LNCaP clone FGC (cell line): ENCODE measurements around the gene LDLRAD4.

Source experiments
- DNase-seq: peaks from one replicate; pipeline ENCODE4 v3.0.0-alpha.2; 2011; ENCODE audit warnings: low read depth
- H3K4me3 ChIP-seq: 2 replicates; pipeline ENCODE4 v1.5.1; 2011; ENCODE audit warnings: mild to moderate bottlenecking, low read depth, low read length, control low read depth
- TF ChIP-seq, protein P1 (sequence below): IDR thresholded peaks from 2 replicates; pipeline ENCODE4 v1.5.1; 2012; ENCODE audit warnings: mild to moderate bottlenecking; ENCODE audit not compliant: control insufficient read depth, insufficient read depth; ENCODE audit errors: extremely low read depth

Gene LDLRAD4

DNA sequence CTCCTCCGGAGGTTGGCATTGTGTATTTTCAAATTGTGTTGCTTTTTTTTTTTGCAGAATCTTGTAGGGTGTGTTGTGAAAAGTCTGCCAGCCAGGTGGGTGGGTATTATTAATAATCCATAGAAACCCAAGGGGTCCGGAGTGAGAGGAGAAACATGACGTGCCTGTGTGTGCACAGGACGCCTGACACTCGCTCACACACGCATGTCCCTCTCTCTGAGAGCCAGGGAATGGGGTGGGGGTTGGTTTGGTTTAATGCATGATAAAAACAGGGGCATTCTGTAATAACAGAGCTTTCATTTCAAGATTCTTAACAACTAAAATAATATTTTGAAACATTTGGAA, 283.0 kb downstream of the LDLRAD4 start:
- no peak overlapping the region for H3K4me3 ChIP-seq
- DNase-seq = no peak
- TF ChIP-seq, protein P1, sequence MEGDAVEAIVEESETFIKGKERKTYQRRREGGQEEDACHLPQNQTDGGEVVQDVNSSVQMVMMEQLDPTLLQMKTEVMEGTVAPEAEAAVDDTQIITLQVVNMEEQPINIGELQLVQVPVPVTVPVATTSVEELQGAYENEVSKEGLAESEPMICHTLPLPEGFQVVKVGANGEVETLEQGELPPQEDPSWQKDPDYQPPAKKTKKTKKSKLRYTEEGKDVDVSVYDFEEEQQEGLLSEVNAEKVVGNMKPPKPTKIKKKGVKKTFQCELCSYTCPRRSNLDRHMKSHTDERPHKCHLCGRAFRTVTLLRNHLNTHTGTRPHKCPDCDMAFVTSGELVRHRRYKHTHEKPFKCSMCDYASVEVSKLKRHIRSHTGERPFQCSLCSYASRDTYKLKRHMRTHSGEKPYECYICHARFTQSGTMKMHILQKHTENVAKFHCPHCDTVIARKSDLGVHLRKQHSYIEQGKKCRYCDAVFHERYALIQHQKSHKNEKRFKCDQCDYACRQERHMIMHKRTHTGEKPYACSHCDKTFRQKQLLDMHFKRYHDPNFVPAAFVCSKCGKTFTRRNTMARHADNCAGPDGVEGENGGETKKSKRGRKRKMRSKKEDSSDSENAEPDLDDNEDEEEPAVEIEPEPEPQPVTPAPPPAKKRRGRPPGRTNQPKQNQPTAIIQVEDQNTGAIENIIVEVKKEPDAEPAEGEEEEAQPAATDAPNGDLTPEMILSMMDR = no peak

DNA sequence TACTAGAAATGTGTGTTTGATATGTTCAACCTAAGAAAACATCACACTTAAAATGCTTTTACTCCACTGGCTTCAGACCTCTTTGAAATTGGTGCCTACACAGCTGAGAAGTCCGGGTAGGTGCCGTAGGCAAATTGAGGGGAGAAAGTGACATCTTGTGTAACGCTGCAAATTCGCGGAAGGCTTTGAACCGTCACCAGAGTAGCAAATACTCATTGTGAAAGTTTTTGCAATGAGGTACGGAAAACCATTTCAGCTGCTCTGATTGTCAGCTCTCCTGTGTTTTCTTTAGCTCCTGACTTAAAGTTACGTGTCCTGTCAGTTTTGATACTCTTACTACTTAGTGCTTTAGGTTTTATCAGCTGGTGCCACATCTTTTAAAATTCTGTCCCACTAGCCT, 283.3 kb downstream of the LDLRAD4 start:
- no peak for DNase-seq
- H3K4me3 ChIP-seq = no peak overlapping the region
- TF ChIP-seq, protein P1 = no peak

DNA sequence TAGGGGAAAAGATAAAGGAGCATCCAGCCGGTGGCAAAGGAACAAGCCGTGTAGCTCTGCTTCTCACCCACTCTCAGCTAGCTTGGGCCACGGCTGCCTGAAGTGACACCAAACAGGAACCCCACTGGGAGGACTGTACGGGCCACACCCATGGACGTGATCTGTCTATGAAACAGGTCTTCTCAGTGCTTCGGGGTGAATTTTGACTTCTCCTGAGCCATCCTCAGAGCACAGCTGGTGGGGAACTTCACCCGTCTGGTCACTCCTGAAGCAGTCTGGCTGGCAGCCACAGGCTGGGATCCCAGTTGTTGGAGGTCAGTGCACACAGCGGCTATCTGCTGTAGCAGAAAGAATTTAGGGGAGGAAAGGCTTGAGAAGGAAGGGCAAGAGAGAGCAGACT, 284.0 kb downstream of the LDLRAD4 start:
- H3K4me3 ChIP-seq = no peak overlapping the region
- no peak for DNase-seq
- TF ChIP-seq, protein P1 = no peak

DNA sequence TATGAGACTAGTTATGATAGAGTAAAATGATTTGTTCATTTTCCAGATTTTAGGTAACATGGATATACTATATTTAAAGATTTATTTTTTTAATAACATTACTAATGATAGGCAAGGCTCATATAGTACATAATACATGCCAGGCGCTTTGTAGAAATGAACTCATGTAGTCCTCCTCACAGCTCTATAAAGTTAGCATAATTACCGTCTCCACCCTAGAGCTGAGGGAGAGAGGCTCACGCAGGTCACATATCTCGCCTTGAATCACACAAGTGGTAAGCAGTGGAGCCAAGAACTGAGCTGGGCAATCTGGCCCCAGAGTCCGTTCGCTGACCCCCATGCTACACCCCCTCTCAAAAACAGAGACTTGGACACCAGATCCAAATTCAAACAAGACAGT, 285.3 kb downstream of the LDLRAD4 start:
- H3K4me3 ChIP-seq = no peak overlapping the region
- TF ChIP-seq, protein P1 = no peak
- DNase-seq = no peak

DNA sequence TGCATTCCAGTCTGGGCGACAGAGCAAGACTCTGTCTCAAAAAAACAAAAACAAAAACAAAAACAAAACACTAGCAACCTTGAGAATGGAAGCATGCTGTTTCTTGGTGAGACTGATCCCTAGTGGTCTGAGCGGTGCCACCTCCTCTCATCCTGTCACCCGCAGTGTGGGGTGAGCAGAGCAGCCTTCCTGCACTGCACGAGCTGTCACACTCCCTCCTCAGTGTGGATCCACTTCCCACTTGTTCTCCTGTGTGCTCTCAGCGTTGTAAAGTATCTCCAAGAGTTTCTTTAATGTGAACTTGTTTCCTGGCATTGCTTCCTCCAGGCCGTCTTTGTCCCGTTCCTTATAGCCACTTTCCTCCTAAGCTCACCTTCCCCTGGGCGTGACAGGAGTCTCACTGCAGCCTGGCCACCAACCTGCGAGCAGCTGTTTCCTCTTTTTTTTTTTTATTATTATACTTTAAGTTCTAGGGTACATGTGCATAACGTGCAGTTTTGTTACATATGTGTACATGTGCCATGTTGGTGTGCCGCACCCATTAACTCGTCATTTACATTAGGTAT, 287.3 kb downstream of the LDLRAD4 start:
- no peak overlapping the region for H3K4me3 ChIP-seq
- TF ChIP-seq, protein P1 = no peak

DNA sequence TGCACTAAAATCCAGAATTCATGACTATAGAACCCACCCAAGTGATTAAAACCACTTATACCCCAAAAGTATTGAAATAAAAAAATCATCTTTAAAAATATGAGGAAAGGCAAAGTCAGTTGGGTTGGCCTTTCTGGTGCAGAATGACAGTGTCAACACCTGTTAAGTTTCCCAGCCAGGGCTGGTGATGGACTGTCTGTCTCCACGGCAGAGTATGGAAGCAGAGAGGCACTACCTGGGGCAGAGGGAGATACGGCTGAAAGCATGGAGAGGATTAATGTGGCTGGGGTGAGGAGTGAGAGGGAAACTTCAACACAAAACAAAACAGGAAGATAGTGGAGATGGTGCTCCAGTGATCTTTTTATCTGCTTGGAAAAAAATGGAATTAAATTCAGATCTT, 292.0 kb downstream of the LDLRAD4 start:
- TF ChIP-seq, protein P1 = no peak
- no peak for DNase-seq
- no peak overlapping the region for H3K4me3 ChIP-seq

More for the DNA sequence above, 287.3 kb downstream of the LDLRAD4 start:
- no peak for DNase-seq

DNA sequence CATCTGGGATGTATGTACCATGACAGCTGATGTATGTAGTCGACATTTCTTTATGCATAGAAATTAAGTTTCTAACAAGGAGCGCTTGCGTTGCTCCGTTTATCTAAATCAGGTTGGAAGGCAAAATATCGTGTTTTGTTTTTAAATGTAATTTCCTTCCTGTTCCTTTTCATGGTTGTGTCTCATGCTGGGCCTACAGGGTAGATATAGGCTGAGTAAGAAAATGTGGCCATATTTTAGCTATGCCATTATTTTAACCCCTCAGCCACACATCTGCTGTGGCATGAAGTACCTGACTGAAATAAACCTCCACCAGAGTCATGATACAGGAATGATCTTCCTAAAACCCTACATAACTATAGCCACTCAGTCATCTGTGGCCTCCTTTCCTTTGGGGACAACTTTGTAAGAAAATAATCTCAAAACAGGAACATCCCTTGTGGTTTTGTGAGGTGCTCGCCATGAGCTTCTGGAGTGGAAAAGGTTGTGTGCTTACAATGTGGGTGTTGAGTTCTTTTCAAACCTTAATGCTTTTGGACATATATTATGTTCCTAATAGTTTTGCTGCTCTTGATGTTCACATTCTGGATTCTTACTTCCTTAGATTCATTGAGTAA, 293.5 kb downstream of the LDLRAD4 start:
- H3K4me3 ChIP-seq = no peak overlapping the region
- TF ChIP-seq, protein P1 = no peak
- no peak for DNase-seq
